ENCODE measurements around the gene WNT7A. TPM values are rescaled to one million over a fixed set of nuclear protein-coding genes. Genes with fewer than 3 reads are reported as not detected.

The WNT7A gene
- total and polyA plus RNA-seq, 2 experiments from 2014 or later = not detected

GRCh38 chr3:13794322-13794721 lies 85.5 kb downstream of the WNT7A start:
- no peak for TF ChIP-seq CTCF (IDR thresholded peaks at IDR 0.05; ENCODE audit: low read depth, low read length)
- Histone ChIP-seq H3K27ac (no peak overlapping the region), H3K4me3 (no peak overlapping the region)

GRCh38 chr3:13793451-13793850 lies 86.4 kb downstream of the WNT7A start:
- no peak for TF ChIP-seq CTCF (IDR thresholded peaks at IDR 0.05; ENCODE audit: low read depth, low read length)
- Histone ChIP-seq H3K27ac (no peak overlapping the region), H3K36me3 (no peaks in the 10 kb centered on the region), H3K9me3 (ENCODE audit: low read depth) (no peaks in the 10 kb centered on the region), H3K4me3 (no peak overlapping the region), H3K4me1 (ENCODE audit: low read depth) (no peaks in the 10 kb centered on the region), H3K27me3 (no peaks in the 10 kb centered on the region)
- DNase-seq (ENCODE audit: low read depth in 1 of 2, low spot score in 1 of 2) = no peak

More at GRCh38 chr3:13794322-13794721, 85.5 kb downstream of the WNT7A start:
- Histone ChIP-seq H3K27me3 (no peaks in the 10 kb centered on the region), H3K9me3 (ENCODE audit: low read depth) (no peaks in the 10 kb centered on the region), H3K4me1 (ENCODE audit: low read depth) (no peaks in the 10 kb centered on the region), H3K36me3 (no peaks in the 10 kb centered on the region)
- DNase-seq (ENCODE audit: low read depth in 1 of 2, low spot score in 1 of 2) = no peak

GRCh38 chr3:13792512-13793371 lies 87.1 kb downstream of the WNT7A start:
- no peaks in the 10 kb centered on the region for H3K9me3 ChIP-seq (ENCODE audit: low read depth)
- no peaks in the 10 kb centered on the region for H3K4me1 ChIP-seq (ENCODE audit: low read depth)
- no peak for TF ChIP-seq CTCF (IDR thresholded peaks at IDR 0.05; ENCODE audit: low read depth, low read length)
- H3K27me3 ChIP-seq = no peaks in the 10 kb centered on the region
- no peak overlapping the region for H3K4me3 ChIP-seq
- no peak overlapping the region for H3K27ac ChIP-seq
- DNase-seq (ENCODE audit: low read depth in 1 of 2, low spot score in 1 of 2) = no peak
- no peaks in the 10 kb centered on the region for H3K36me3 ChIP-seq

GRCh38 chr3:13792051-13792490 lies 87.8 kb downstream of the WNT7A start:
- no peaks in the 10 kb centered on the region for H3K9me3 ChIP-seq (ENCODE audit: low read depth)
- DNase-seq (ENCODE audit: low read depth in 1 of 2, low spot score in 1 of 2) = no peak
- no peaks in the 10 kb centered on the region for H3K4me1 ChIP-seq (ENCODE audit: low read depth)
- no peaks in the 10 kb centered on the region for H3K27me3 ChIP-seq
- no peaks in the 10 kb centered on the region for H3K36me3 ChIP-seq
- no peak for TF ChIP-seq CTCF (IDR thresholded peaks at IDR 0.05; ENCODE audit: low read depth, low read length)
- H3K4me3 ChIP-seq = no peak overlapping the region
- H3K27ac ChIP-seq = no peak overlapping the region

- Histone ChIP-seq H3K27me3 (no peaks in the 10 kb centered on the region), H3K4me1 (ENCODE audit: low read depth) (no peaks in the 10 kb centered on the region), H3K9me3 (ENCODE audit: low read depth) (no peaks in the 10 kb centered on the region), H3K4me3 (no peak overlapping the region), H3K36me3 (no peaks in the 10 kb centered on the region), H3K27ac (no peak overlapping the region)
- DNase-seq (ENCODE audit: low read depth in 1 of 2, low spot score in 1 of 2) = no peak
- TF ChIP-seq CTCF (IDR thresholded peaks at IDR 0.05; ENCODE audit: low read depth, low read length) = no peak
These were observed 88.4 kb downstream of the WNT7A start for GRCh38 chr3:13791198-13792050.
